Mammary epithelial cell (primary cell): ENCODE results near the gene USP20.

Experiments
- EZH2 ChIP-seq: IDR thresholded peaks from 2 replicates; pipeline ENCODE4 v1.6.1; 2012; ENCODE audit warnings: low read length, inconsistent platforms, borderline replicate concordance
- TF ChIP-seq, protein P1 (sequence below), 2 donors: IDR thresholded peaks in 1 of 2; conservative IDR thresholded peaks in 1 of 2; 2 replicates each; pipeline ENCODE4 v1.5.1; 2011 to 2012; ENCODE audit warnings: inconsistent platforms in 2 of 2, low read length in 2 of 2, mild to moderate bottlenecking in 2 of 2, control low read depth in 1 of 2, low read depth in 1 of 2; ENCODE audit not compliant: insufficient read depth in 1 of 2; ENCODE audit errors: extremely low read depth in 1 of 2

DNA sequence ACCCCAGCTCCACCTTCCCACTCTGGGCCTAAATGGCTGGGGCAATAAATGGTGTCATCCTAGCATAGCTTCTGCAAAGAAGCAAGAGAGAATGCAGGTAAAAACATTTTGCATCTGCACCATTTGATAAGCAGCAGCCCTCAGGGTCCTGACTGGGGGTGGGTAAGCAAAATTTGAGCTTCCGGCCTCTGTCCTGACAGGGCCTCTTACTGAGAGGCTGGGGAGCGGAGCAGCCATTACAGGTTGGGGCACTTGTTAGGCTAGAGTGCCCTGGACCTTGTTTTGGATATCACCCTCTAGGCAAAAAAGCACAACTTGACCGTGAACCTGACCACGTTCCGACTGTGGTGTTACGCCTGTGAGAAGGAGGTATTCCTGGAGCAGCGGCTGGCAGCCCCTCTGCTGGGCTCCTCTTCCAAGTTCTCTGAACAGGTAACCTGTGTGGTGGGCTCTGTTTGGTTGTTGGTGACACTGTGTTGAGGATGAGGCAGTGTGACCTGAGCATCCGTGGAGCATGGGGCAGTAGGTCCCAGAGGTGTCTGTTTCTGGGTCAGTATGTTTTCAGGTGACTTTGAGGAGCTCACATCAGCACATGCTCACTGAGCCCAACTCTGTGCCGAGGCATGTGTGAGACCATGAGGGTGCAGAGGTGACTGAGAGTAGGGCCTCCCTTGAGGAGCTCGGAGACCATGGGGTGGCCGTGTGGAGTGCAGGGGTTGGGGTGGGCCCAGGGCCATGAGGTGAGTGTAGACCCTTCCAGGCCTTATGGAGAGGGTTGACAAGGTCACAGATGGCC is 23.1 kb downstream of the USP20 start:
- TF ChIP-seq, protein P1, sequence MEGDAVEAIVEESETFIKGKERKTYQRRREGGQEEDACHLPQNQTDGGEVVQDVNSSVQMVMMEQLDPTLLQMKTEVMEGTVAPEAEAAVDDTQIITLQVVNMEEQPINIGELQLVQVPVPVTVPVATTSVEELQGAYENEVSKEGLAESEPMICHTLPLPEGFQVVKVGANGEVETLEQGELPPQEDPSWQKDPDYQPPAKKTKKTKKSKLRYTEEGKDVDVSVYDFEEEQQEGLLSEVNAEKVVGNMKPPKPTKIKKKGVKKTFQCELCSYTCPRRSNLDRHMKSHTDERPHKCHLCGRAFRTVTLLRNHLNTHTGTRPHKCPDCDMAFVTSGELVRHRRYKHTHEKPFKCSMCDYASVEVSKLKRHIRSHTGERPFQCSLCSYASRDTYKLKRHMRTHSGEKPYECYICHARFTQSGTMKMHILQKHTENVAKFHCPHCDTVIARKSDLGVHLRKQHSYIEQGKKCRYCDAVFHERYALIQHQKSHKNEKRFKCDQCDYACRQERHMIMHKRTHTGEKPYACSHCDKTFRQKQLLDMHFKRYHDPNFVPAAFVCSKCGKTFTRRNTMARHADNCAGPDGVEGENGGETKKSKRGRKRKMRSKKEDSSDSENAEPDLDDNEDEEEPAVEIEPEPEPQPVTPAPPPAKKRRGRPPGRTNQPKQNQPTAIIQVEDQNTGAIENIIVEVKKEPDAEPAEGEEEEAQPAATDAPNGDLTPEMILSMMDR (conservative IDR thresholded peaks at IDR 0.05 in 1 of 2, IDR thresholded peaks at IDR 0.05 in 1 of 2; ENCODE audit: extremely low read depth in 1 of 2, insufficient read depth in 1 of 2, low read depth in 1 of 2, low read length in 2 of 2): no peak
- TF ChIP-seq EZH2: no peak
